HK-2 (cell line): ENCODE results near the gene TMEM222.

Source experiments
- DNase-seq: peaks from one replicate; pipeline ENCODE4 v3.0.0-alpha.2; 2018; ENCODE audit not compliant: unreplicated experiment

The TMEM222 gene

GRCh38 chr1:27359822-27360158, 37.8 kb downstream of the TMEM222 start:
- no peak for DNase-seq

- no peak for DNase-seq
Measured at GRCh38 chr1:27360159-27361043, 38.4 kb downstream of the TMEM222 start.

GRCh38 chr1:27361044-27361402, 39.1 kb downstream of the TMEM222 start:
- no peak for DNase-seq

- DNase-seq = no peak
Measured at GRCh38 chr1:27361553-27361952, 39.6 kb downstream of the TMEM222 start.

GRCh38 chr1:27363766-27364695, 42.1 kb downstream of the TMEM222 start:
- DNase-seq = no peak

- no peak for DNase-seq
Measured at GRCh38 chr1:27364696-27365371, 42.9 kb downstream of the TMEM222 start.

GRCh38 chr1:27365372-27366112, 43.6 kb downstream of the TMEM222 start:
- DNase-seq = peak; percentile 92

- DNase-seq = peak; percentile 87
Measured at GRCh38 chr1:27366113-27366410, 44.1 kb downstream of the TMEM222 start.

GRCh38 chr1:27366411-27367159, 44.6 kb downstream of the TMEM222 start, which contains the start of gene MAP3K6:
MAP3K6 (minus strand) TSS chr1:27366961; CDS start chr1:27366597, 364 bp downstream.
- DNase-seq = peak; percentile 86

- DNase-seq = no peak
Measured at GRCh38 chr1:27367160-27367650, 45.2 kb downstream of the TMEM222 start.

- DNase-seq = no peak
Measured at GRCh38 chr1:27368869-27369582, 47.1 kb downstream of the TMEM222 start.

GRCh38 chr1:27372022-27372807, 50.3 kb downstream of the TMEM222 start:
- DNase-seq = peak; percentile 73

GRCh38 chr1:27372808-27373690, 51.1 kb downstream of the TMEM222 start:
- peak; percentile 26 for DNase-seq

GRCh38 chr1:27374362-27375086, 52.6 kb downstream of the TMEM222 start, which contains the start of gene FCN3:
FCN3 (minus strand) TSS chr1:27374824; CDS start chr1:27374818, 6 bp downstream.
- no peak for DNase-seq

GRCh38 chr1:27377760-27378495, 56.0 kb downstream of the TMEM222 start:
- DNase-seq = no peak

- DNase-seq = no peak
Measured at GRCh38 chr1:27379564-27380122, 57.7 kb downstream of the TMEM222 start.
